DND-41 (cell line): ENCODE data around the gene HOOK1.

Experiments used
- ATAC-seq: fragments of 200-7000 bp; cut with Tn5 transposase; 3 replicates; pipeline ENCODE4 v1.9.1; 2021; ENCODE audit warnings: low read depth; ENCODE audit not compliant: insufficient read depth
- DNase-seq: peaks from one replicate; pipeline ENCODE4 v3.0.0-alpha.2; 2020
- H2AFZ ChIP-seq: 2 replicates; pipeline ENCODE4 v1.6.0; 2012; ENCODE audit warnings: low read depth, low read length
- H3K27ac ChIP-seq: 2 replicates; pipeline ENCODE4 v1.5.1; 2012; ENCODE audit warnings: low read length, inconsistent platforms
- H3K27me3 ChIP-seq: fragments of 200-600 bp; sonication (generic); 2 replicates; pipeline ENCODE4 v1.6.0; 2012; ENCODE audit warnings: low read length, mild to moderate bottlenecking, inconsistent platforms; ENCODE audit not compliant: insufficient read depth, poor library complexity
- H3K36me3 ChIP-seq: 2 replicates; pipeline ENCODE4 v1.5.1; 2012; ENCODE audit warnings: low read length, inconsistent platforms; ENCODE audit not compliant: insufficient read depth
- H3K4me1 ChIP-seq: 2 replicates; pipeline ENCODE4 v1.5.1; 2012; ENCODE audit warnings: mild to moderate bottlenecking, low read length; ENCODE audit not compliant: insufficient read depth
- H3K4me2 ChIP-seq: 2 replicates; pipeline ENCODE4 v1.6.0; 2012; ENCODE audit warnings: mild to moderate bottlenecking, moderate library complexity, low read length, inconsistent platforms; ENCODE audit not compliant: insufficient read depth
- H3K4me3 ChIP-seq, 2 experiments: fragments of 200-600 bp in 1 of 2; shearing (Covaris generic) in 1 of 2; 2 replicates each; pipeline ENCODE4 v1.5.1; 2012 to 2016; ENCODE audit warnings: inconsistent platforms in 2 of 2, low read length in 2 of 2, mild to moderate bottlenecking in 2 of 2, low read depth in 1 of 2, moderate library complexity in 1 of 2
- H3K79me2 ChIP-seq: 2 replicates; pipeline ENCODE4 v1.6.0; 2012; ENCODE audit warnings: low read length, inconsistent platforms; ENCODE audit not compliant: insufficient read depth
- H3K9ac ChIP-seq: 2 replicates; pipeline ENCODE4 v1.6.0; 2012; ENCODE audit warnings: low read depth, mild to moderate bottlenecking, inconsistent platforms, low read length, moderate library complexity
- H3K9me3 ChIP-seq: 2 replicates; pipeline ENCODE4 v1.5.1; 2012; ENCODE audit warnings: low read length, moderate library complexity, mild to moderate bottlenecking, inconsistent platforms; ENCODE audit not compliant: insufficient read depth, severe bottlenecking
- H4K20me1 ChIP-seq: 2 replicates; pipeline ENCODE4 v1.6.0; 2012; ENCODE audit warnings: low read length; ENCODE audit not compliant: insufficient read depth
- CTCF ChIP-seq: IDR thresholded peaks from 2 replicates; pipeline ENCODE4 v1.5.1; 2012; ENCODE audit warnings: borderline replicate concordance, low read length, moderate library complexity, mild to moderate bottlenecking; ENCODE audit not compliant: poor library complexity, severe bottlenecking; ENCODE audit errors: extremely low read depth
- EZH2 ChIP-seq: IDR thresholded peaks from 3 replicates; pipeline ENCODE4 v1.6.1; 2012; ENCODE audit warnings: borderline replicate concordance, low read depth, mild to moderate bottlenecking, moderate library complexity, low read length, inconsistent platforms; ENCODE audit not compliant: severe bottlenecking

HOOK1 gene

GRCh38 chr1:59866462-59866861 lies 51.7 kb downstream of the HOOK1 start:
- Histone ChIP-seq H3K4me1 (no peaks in the 10 kb centered on the region), H3K4me3 (no peak overlapping the region), H3K4me2 (no peak overlapping the region), H3K79me2 (no peaks in the 10 kb centered on the region), H3K27ac (no peak overlapping the region), H3K9me3 (no peaks in the 10 kb centered on the region), H3K36me3 (no peaks in the 10 kb centered on the region), H4K20me1 (no peaks in the 10 kb centered on the region), H2AFZ (no peak overlapping the region), H3K9ac (no peak overlapping the region), H3K27me3 (peaks cover 11% of the 10 kb centered on the region)
- ATAC-seq (no peak), DNase-seq (no peak)
- TF ChIP-seq EZH2, result no peak
- TF ChIP-seq CTCF, result no peak

- ATAC-seq, result no peak
Measured at GRCh38 chr1:59871746-59872145, 57.0 kb downstream of the HOOK1 start.

GRCh38 chr1:59877108-59877682 lies 62.4 kb downstream of the HOOK1 start:
- H3K27ac ChIP-seq, result no peak overlapping the region
- H3K4me1 ChIP-seq, result no peaks in the 10 kb centered on the region
- no peak for ATAC-seq
- no peaks in the 10 kb centered on the region for H3K9me3 ChIP-seq
- H2AFZ ChIP-seq, result no peak overlapping the region
- H3K27me3 ChIP-seq, result no peaks in the 10 kb centered on the region
- no peak for TF ChIP-seq EZH2
- no peaks in the 10 kb centered on the region for H4K20me1 ChIP-seq
- no peaks in the 10 kb centered on the region for H3K79me2 ChIP-seq
- no peak overlapping the region for H3K4me3 ChIP-seq
- H3K36me3 ChIP-seq, result no peaks in the 10 kb centered on the region
- DNase-seq, result no peak
- H3K9ac ChIP-seq, result no peak overlapping the region
- no peak overlapping the region for H3K4me2 ChIP-seq

More at GRCh38 chr1:59871746-59872145, 57.0 kb downstream of the HOOK1 start:
- H3K36me3 ChIP-seq, result no peaks in the 10 kb centered on the region
- H3K4me2 ChIP-seq, result no peak overlapping the region
- DNase-seq, result no peak
- TF ChIP-seq CTCF (no peak), EZH2 (no peak)
- no peak overlapping the region for H2AFZ ChIP-seq
- H3K9me3 ChIP-seq, result no peaks in the 10 kb centered on the region
- H3K4me3 ChIP-seq, result no peak overlapping the region
- no peak overlapping the region for H3K27ac ChIP-seq
- no peak overlapping the region for H3K9ac ChIP-seq
- no peaks in the 10 kb centered on the region for H4K20me1 ChIP-seq
- no peaks in the 10 kb centered on the region for H3K79me2 ChIP-seq
- H3K4me1 ChIP-seq, result no peaks in the 10 kb centered on the region
- no peaks in the 10 kb centered on the region for H3K27me3 ChIP-seq

- no peaks in the 10 kb centered on the region for H3K27me3 ChIP-seq
- no peaks in the 10 kb centered on the region for H3K9me3 ChIP-seq
- H3K27ac ChIP-seq, result no peak overlapping the region
- no peak overlapping the region for H2AFZ ChIP-seq
- H3K4me1 ChIP-seq, result no peaks in the 10 kb centered on the region
- H3K4me3 ChIP-seq, result no peak overlapping the region
- no peak overlapping the region for H3K9ac ChIP-seq
- no peaks in the 10 kb centered on the region for H4K20me1 ChIP-seq
- ATAC-seq (no peak), DNase-seq (no peak)
- no peaks in the 10 kb centered on the region for H3K36me3 ChIP-seq
- TF ChIP-seq EZH2, result no peak
- TF ChIP-seq CTCF, result no peak
- H3K4me2 ChIP-seq, result no peak overlapping the region
- H3K79me2 ChIP-seq, result no peaks in the 10 kb centered on the region
Measured at GRCh38 chr1:59878370-59878769, 63.6 kb downstream of the HOOK1 start.
